ENCODE measurements around the gene MARCKS.

DNA sequence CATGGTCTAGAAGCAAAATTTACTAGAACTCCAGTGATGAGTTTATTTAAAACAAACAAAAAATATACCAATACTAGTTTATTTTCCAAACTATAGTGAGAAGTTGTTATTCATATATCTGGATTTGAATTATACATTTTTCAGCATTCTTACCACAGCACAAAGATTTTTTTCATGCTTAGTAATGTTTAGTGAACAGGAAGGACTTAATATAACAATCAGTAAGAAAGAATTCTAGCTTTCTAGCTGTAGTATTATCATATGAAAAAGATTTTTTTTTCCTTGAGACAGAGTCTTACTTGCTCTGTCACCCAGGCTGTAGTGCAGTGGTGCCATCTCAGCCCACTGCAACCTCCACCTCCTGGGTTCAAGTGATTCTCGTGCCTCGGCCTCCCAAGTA, 13.8 kb downstream of the MARCKS start:
- TF ChIP-seq EZH2 (IDR thresholded peaks at IDR 0.05) (no peak), EZH2phosphoT487 (IDR thresholded peaks at IDR 0.05) (no peak)
